HepG2 (cell line): ENCODE results near the gene IL27RA. TPM values are rescaled to one million over a fixed set of nuclear protein-coding genes. Genes with fewer than 3 reads are reported as not detected.
A peak's percentile ranks its signal among the peaks of the same experiment; 100 is the strongest.

Source experiments
- CBX5 ChIP-seq: sonication (generic); formaldehyde crosslinking; IDR thresholded peaks from 2 replicates; pipeline ENCODE4 v1.4.0; 2020; ENCODE audit warnings: missing genetic modification reagents, borderline replicate concordance
- HOXA3 ChIP-seq: sonication (generic); formaldehyde crosslinking; IDR thresholded peaks from 2 replicates; pipeline ENCODE4 v1.5.0; 2020; ENCODE audit warnings: missing genetic modification reagents
- JUN ChIP-seq: sonication (generic); formaldehyde crosslinking; IDR thresholded peaks from 2 replicates; pipeline ENCODE4 v1.4.0; 2020; ENCODE audit warnings: mild to moderate bottlenecking, missing genetic modification reagents
- MAF1 ChIP-seq: sonication (generic); formaldehyde crosslinking; IDR thresholded peaks from 2 replicates; pipeline ENCODE4 v1.5.0; 2020; ENCODE audit warnings: missing genetic modification reagents, borderline replicate concordance
- NR2F1 ChIP-seq, 2 experiments: fragments of 450-650 bp in 1 of 2; formaldehyde crosslinking in 1 of 2; IDR thresholded peaks; 2 replicates each; pipeline versions ENCODE4 v1.5.0 to v1.6.1; 2016 to 2020; ENCODE audit warnings: mild to moderate bottlenecking in 1 of 2, missing compliant biosample characterization in 1 of 2, missing genetic modification reagents in 1 of 2, moderate library complexity in 1 of 2
- PAF1 ChIP-seq: IDR thresholded peaks from 2 replicates; pipeline ENCODE4 v1.6.1; 2016; ENCODE audit warnings: missing genetic modification reagents, missing compliant biosample characterization
- PRDM15 ChIP-seq: sonication (generic); formaldehyde crosslinking; IDR thresholded peaks from 2 replicates; pipeline ENCODE4 v1.4.0; 2020; ENCODE audit warnings: missing genetic modification reagents
- THRA ChIP-seq: sonication (generic); formaldehyde crosslinking; IDR thresholded peaks from 2 replicates; pipeline ENCODE4 v1.4.0; 2020; ENCODE audit warnings: missing genetic modification reagents, borderline replicate concordance
- YEATS4 ChIP-seq: sonication (generic); formaldehyde crosslinking; IDR thresholded peaks from 2 replicates; pipeline ENCODE4 v1.4.0; 2020; ENCODE audit warnings: missing genetic modification reagents, borderline replicate concordance
- ZKSCAN8 ChIP-seq: IDR thresholded peaks from 2 replicates; pipeline ENCODE4 v1.6.1; 2016; ENCODE audit warnings: borderline replicate concordance, missing genetic modification reagents, missing compliant biosample characterization
- ZNF256 ChIP-seq: sonication (generic); formaldehyde crosslinking; conservative IDR thresholded peaks from 2 replicates; pipeline ENCODE4 v1.4.0; 2020; ENCODE audit warnings: missing genetic modification reagents
- ZNF335 ChIP-seq: sonication (generic); formaldehyde crosslinking; IDR thresholded peaks from 2 replicates; pipeline ENCODE4 v1.4.0; 2020; ENCODE audit warnings: missing genetic modification reagents
- ZNF44 ChIP-seq: sonication (generic); formaldehyde crosslinking; IDR thresholded peaks from 2 replicates; pipeline ENCODE4 v1.5.1; 2020; ENCODE audit warnings: mild to moderate bottlenecking, missing genetic modification reagents
- ZNF605 ChIP-seq: sonication (generic); formaldehyde crosslinking; IDR thresholded peaks from 2 replicates; pipeline ENCODE4 v1.8.0; 2022; ENCODE audit warnings: mild to moderate bottlenecking, missing genetic modification reagents
- ZNF619 ChIP-seq: sonication (generic); formaldehyde crosslinking; IDR thresholded peaks from 2 replicates; pipeline ENCODE4 v1.4.0; 2020; ENCODE audit warnings: mild to moderate bottlenecking, missing genetic modification reagents
- ZNF709 ChIP-seq: sonication (generic); formaldehyde crosslinking; IDR thresholded peaks from 2 replicates; pipeline ENCODE4 v1.5.0; 2020; ENCODE audit warnings: mild to moderate bottlenecking, missing genetic modification reagents
- ZNF776 ChIP-seq: sonication (generic); formaldehyde crosslinking; IDR thresholded peaks from 2 replicates; pipeline ENCODE4 v1.4.0; 2020; ENCODE audit warnings: mild to moderate bottlenecking, missing genetic modification reagents
- ZNF788 ChIP-seq: sonication (generic); formaldehyde crosslinking; IDR thresholded peaks from 2 replicates; pipeline ENCODE4 v1.5.0; 2020; ENCODE audit warnings: mild to moderate bottlenecking, missing genetic modification reagents, borderline replicate concordance
- ZSCAN5A ChIP-seq: sonication (generic); formaldehyde crosslinking; IDR thresholded peaks from 2 replicates; pipeline ENCODE4 v1.8.0; 2022; ENCODE audit warnings: mild to moderate bottlenecking, missing genetic modification reagents, borderline replicate concordance
- ZSCAN9 ChIP-seq: IDR thresholded peaks from 2 replicates; pipeline ENCODE4 v1.6.1; 2016; ENCODE audit warnings: borderline replicate concordance
- polyA plus RNA-seq, 8 experiments: library from polyadenylated mRNA; depleted of rRNA in 3 of 8; stranded (reverse) in 7 of 8; unstranded in 1 of 8; fragments of >200 nt; fragmentation: Illumina TruSeq in 4 of 8; extraction: Trizol in 4 of 8; gene quantifications; 2 replicates each; pipeline versions ENCODE4 v1.2.1 to v1.2.3, GENCODE V29; 2011 to 2016; ENCODE audit warnings: low read depth in 4 of 8, missing spikeins in 1 of 8, mixed read lengths in 1 of 8; ENCODE audit not compliant: insufficient read depth in 1 of 8
- total RNA-seq, 5 experiments: library from RNA; depleted of rRNA; stranded (reverse); fragments of >200 nt; fragmentation: Illumina TruSeq; extraction: Trizol; gene quantifications; 2 replicates each; pipeline ENCODE4 v1.2.3, GENCODE V29; 2016; ENCODE audit warnings: low read depth in 1 of 5

The IL27RA gene
- total and polyA plus RNA-seq, 2 of the 13 experiments (the other 11 are each of a cell fraction or from before 2014, with no cell fraction given): 3.5 to 8.1 TPM

GRCh38 chr19:14073261-14073924, 41.8 kb downstream of the IL27RA start (continued):
- no peak for TF ChIP-seq THRA
- peak; percentile 68; the same call in 1 of the 2 replicates for TF ChIP-seq MAF1 (CRISPR knock-in tag)
- TF ChIP-seq JUN (CRISPR knock-in tag): no peak
- TF ChIP-seq ZNF776 (CRISPR knock-in tag): no peak; the same call in 1 of the 2 replicates
- TF ChIP-seq YEATS4 (CRISPR knock-in tag): peak; percentile 27; the same call in 1 of the 2 replicates
- no peak for TF ChIP-seq ZNF619
- TF ChIP-seq ZSCAN5A (CRISPR knock-in tag): no peak
- TF ChIP-seq ZNF605 (CRISPR knock-in tag): no peak
- no peak for TF ChIP-seq NR2F1 (CRISPR knock-in tag; IDR thresholded peaks at IDR 0.05)
- peak; percentile 25; the same call in 1 of the 2 replicates for TF ChIP-seq ZNF709 (CRISPR knock-in tag)
- peak; percentile 15; the same call in 1 of the 2 replicates for TF ChIP-seq HOXA3 (CRISPR knock-in tag)
- TF ChIP-seq ZNF788 (CRISPR knock-in tag): no peak
- no peak for TF ChIP-seq ZNF44 (CRISPR knock-in tag)
- no peak for TF ChIP-seq PAF1
- TF ChIP-seq ZSCAN9: no peak
- no peak for TF ChIP-seq PRDM15 (CRISPR knock-in tag)
- no peak for TF ChIP-seq CBX5
- no peak for TF ChIP-seq ZNF256
- TF ChIP-seq ZKSCAN8: no peak
- TF ChIP-seq ZNF335: no peak
